ENCODE results near the gene REEP3.
A peak's percentile ranks its signal among the peaks of the same experiment; 100 is the strongest.

Gene REEP3

DNA sequence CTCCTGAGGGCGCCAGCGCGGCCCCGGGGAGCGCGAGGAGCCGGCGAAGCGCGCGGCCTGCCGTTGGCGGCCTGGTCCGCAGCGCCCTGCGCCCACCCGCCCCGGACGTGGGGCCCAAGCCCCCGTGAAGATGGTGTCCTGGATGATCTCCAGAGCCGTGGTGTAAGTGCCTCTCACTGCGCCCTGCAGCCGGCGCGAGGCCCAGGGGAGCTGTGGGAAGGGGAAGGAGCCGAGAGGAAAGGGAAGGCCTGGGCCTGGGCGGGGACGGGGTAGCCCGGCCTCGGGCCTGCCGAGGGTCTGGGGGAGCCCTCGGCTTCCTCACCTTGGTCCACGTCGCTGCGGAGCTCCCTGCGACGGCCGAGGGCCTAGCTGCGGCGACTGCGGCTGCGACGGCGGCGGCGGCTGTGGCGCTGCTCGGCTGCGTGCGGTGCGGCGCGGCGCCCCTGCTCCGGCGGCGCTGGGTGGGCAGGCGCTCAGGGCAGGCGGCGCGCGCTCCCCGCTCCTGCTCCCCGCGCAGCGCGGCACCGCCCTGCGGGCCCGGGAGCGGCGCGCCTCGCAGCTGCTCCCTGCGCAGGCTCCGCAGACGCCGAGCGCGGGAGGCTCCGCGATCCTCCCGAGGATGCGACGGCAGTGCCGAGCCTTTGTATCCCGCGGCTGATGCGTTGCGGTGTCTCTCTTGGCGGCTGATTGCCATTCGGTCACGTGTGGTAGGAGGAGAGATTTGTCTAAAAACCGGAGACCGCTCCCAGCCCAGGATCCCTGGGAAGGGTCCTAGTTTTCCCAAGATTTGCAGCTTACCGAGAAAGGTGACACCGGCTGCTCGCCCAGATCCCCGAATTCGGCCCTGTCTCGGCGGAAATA is 445 bp downstream of the REEP3 start:
- no peaks in the 10 kb centered on the region for H3K9me2 ChIP-seq (replicated peaks; ENCODE audit: insufficient read depth, low read length)
- H3K36me3 ChIP-seq (replicated peaks; ENCODE audit: insufficient read depth, low read length), result no peaks in the 10 kb centered on the region
- peak overlapping the region; percentile 87 for H3K27ac ChIP-seq (ENCODE audit: low read length)
- H4K20me1 ChIP-seq (ENCODE audit: insufficient read depth, low read length), result no peaks in the 10 kb centered on the region
- H2AFZ ChIP-seq (ENCODE audit: low read length), result peak overlapping the region; percentile 57
- H3K9ac ChIP-seq (ENCODE audit: low read length), result peak overlapping the region; percentile 93
- H3K27me3 ChIP-seq (replicated peaks; ENCODE audit: insufficient read depth, low read length), result no peaks in the 10 kb centered on the region
- H3K9me3 ChIP-seq (replicated peaks; ENCODE audit: insufficient read depth, low read length), result no peaks in the 10 kb centered on the region
- H3F3A ChIP-seq (ENCODE audit: insufficient read depth, low read length), result peaks cover 16% of the 10 kb centered on the region
- H3K79me2 ChIP-seq (ENCODE audit: low read length), result peaks cover 87% of the 10 kb centered on the region
- H3K4me2 ChIP-seq (ENCODE audit: low read depth, low read length), result peak overlapping the region; percentile 74
- H3K4me3 ChIP-seq (ENCODE audit: low read length), result peak overlapping the region; percentile 82
- TF ChIP-seq EZH2 (optimal IDR thresholded peaks at IDR 0.05; ENCODE audit: low read depth, low read length), result no peak
- TF ChIP-seq EZH2phosphoT487 (IDR thresholded peaks at IDR 0.05; ENCODE audit: low read length), result no peak
- TF ChIP-seq, protein P1, sequence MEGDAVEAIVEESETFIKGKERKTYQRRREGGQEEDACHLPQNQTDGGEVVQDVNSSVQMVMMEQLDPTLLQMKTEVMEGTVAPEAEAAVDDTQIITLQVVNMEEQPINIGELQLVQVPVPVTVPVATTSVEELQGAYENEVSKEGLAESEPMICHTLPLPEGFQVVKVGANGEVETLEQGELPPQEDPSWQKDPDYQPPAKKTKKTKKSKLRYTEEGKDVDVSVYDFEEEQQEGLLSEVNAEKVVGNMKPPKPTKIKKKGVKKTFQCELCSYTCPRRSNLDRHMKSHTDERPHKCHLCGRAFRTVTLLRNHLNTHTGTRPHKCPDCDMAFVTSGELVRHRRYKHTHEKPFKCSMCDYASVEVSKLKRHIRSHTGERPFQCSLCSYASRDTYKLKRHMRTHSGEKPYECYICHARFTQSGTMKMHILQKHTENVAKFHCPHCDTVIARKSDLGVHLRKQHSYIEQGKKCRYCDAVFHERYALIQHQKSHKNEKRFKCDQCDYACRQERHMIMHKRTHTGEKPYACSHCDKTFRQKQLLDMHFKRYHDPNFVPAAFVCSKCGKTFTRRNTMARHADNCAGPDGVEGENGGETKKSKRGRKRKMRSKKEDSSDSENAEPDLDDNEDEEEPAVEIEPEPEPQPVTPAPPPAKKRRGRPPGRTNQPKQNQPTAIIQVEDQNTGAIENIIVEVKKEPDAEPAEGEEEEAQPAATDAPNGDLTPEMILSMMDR (IDR thresholded peaks at IDR 0.05; ENCODE audit: low read length), result no peak
- peaks cover 12% of the 10 kb centered on the region; the same call in 1 of the 2 replicates for H3K4me1 ChIP-seq (ENCODE audit: low read length)
- DNase-seq, result peak; percentile 81

DNA sequence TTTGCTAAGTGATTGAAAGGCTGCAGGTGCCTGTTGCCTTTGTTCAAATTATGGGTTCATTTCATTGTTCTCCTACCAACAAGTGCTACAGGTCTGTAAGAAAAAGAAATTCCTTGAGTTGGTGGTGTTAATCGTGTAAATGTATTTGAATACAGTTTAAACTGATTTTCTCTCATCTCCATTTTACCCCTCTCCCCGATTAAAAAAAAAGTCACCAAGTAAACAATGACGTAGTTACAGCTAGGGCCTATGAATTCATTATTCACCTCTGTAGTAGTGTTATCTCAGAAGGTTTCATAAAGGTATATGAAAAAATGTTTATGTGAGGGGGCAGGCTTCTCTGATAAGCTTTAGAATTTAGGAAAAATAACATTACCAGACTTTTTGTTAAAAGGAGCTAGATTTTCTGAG is 1.1 kb downstream of the REEP3 start:
- peak overlapping the region; percentile 74 for H3K9ac ChIP-seq (ENCODE audit: low read length)
- H3K79me2 ChIP-seq (ENCODE audit: low read length), result peaks cover 87% of the 10 kb centered on the region
- no peaks in the 10 kb centered on the region for H4K20me1 ChIP-seq (ENCODE audit: insufficient read depth, low read length)
- H3F3A ChIP-seq (ENCODE audit: insufficient read depth, low read length), result peaks cover 16% of the 10 kb centered on the region
- peak overlapping the region; percentile 57 for H2AFZ ChIP-seq (ENCODE audit: low read length)
- H3K27ac ChIP-seq (ENCODE audit: low read length), result peak overlapping the region; percentile 62
- no peaks in the 10 kb centered on the region for H3K27me3 ChIP-seq (replicated peaks; ENCODE audit: insufficient read depth, low read length)
- DNase-seq, result peak; percentile 41
- peak overlapping the region; percentile 74 for H3K4me2 ChIP-seq (ENCODE audit: low read depth, low read length)
- H3K36me3 ChIP-seq (replicated peaks; ENCODE audit: insufficient read depth, low read length), result no peaks in the 10 kb centered on the region
- TF ChIP-seq, protein P1 (IDR thresholded peaks at IDR 0.05; ENCODE audit: low read length), result no peak
- TF ChIP-seq EZH2phosphoT487 (IDR thresholded peaks at IDR 0.05; ENCODE audit: low read length) (no peak), EZH2 (optimal IDR thresholded peaks at IDR 0.05; ENCODE audit: low read depth, low read length) (no peak)
- H3K9me3 ChIP-seq (replicated peaks; ENCODE audit: insufficient read depth, low read length), result no peaks in the 10 kb centered on the region
- H3K4me1 ChIP-seq (ENCODE audit: low read length), result peaks cover 12% of the 10 kb centered on the region; the same call in 1 of the 2 replicates
- peak overlapping the region; percentile 63 for H3K4me3 ChIP-seq (ENCODE audit: low read length)
- H3K9me2 ChIP-seq (replicated peaks; ENCODE audit: insufficient read depth, low read length), result no peaks in the 10 kb centered on the region

- Histone ChIP-seq H3K36me3 (replicated peaks; ENCODE audit: insufficient read depth, low read length) (no peaks in the 10 kb centered on the region), H3K79me2 (ENCODE audit: low read length) (peaks cover 84% of the 10 kb centered on the region), H2AFZ (ENCODE audit: low read length) (no peak overlapping the region), H3K9me2 (replicated peaks; ENCODE audit: insufficient read depth, low read length) (no peaks in the 10 kb centered on the region), H3F3A (ENCODE audit: insufficient read depth, low read length) (peaks cover 16% of the 10 kb centered on the region), H3K4me2 (ENCODE audit: low read depth, low read length) (peak overlapping the region; percentile 74), H3K4me3 (ENCODE audit: low read length) (peak overlapping the region; percentile 63; the same call in 1 of the 2 replicates), H3K9ac (ENCODE audit: low read length) (peak overlapping the region; percentile 74; the same call in 1 of the 2 replicates), H4K20me1 (ENCODE audit: insufficient read depth, low read length) (no peaks in the 10 kb centered on the region), H3K27me3 (replicated peaks; ENCODE audit: insufficient read depth, low read length) (no peaks in the 10 kb centered on the region), H3K4me1 (ENCODE audit: low read length) (peaks cover 12% of the 10 kb centered on the region; the same call in 1 of the 2 replicates), H3K27ac (ENCODE audit: low read length) (no peak overlapping the region), H3K9me3 (replicated peaks; ENCODE audit: insufficient read depth, low read length) (no peaks in the 10 kb centered on the region)
- TF ChIP-seq, protein P1 (IDR thresholded peaks at IDR 0.05; ENCODE audit: low read length), result no peak
- DNase-seq, result no peak
Measured at GRCh38 chr10:63522995-63523394, 1.8 kb downstream of the REEP3 start.

All from MM.1S (cell line).